Neural crest cell (in vitro differentiated cells): ENCODE results near the gene PSMG4. TPM values are rescaled to one million over a fixed set of nuclear protein-coding genes. Genes with fewer than 3 reads are reported as not detected.
A peak's percentile ranks its signal among the peaks of the same experiment; 100 is the strongest.

Experiments used
- DNase-seq: peaks from one replicate; pipeline ENCODE4 v3.0.0; 2021; ENCODE audit warnings: low read depth, mixed read lengths, low spot score
- H3K27ac Mint-ChIP-seq: one replicate; pipeline ENCODE4 v1.8.0; 2021; ENCODE audit warnings: mild to moderate bottlenecking, mixed read lengths; ENCODE audit not compliant: unreplicated experiment
- H3K27me3 Mint-ChIP-seq: 2 replicates; pipeline ENCODE4 v1.8.0; 2021; ENCODE audit warnings: low read depth, mild to moderate bottlenecking, mixed read lengths
- H3K36me3 Mint-ChIP-seq: 2 replicates; pipeline ENCODE4 v1.8.0; 2021; ENCODE audit warnings: low read depth, mild to moderate bottlenecking, mixed read lengths
- H3K4me1 Mint-ChIP-seq: 2 replicates; pipeline ENCODE4 v1.8.0; 2021; ENCODE audit warnings: mixed read lengths
- H3K4me3 Mint-ChIP-seq: one replicate; pipeline ENCODE4 v1.8.0; 2021; ENCODE audit warnings: mild to moderate bottlenecking, mixed read lengths
- H3K9me3 Mint-ChIP-seq: 2 replicates; pipeline ENCODE4 v1.8.0; 2021; ENCODE audit warnings: mixed read lengths
- CTCF ChIP-seq: fragments of 200-600 bp; sonication (generic); conservative IDR thresholded peaks from 2 replicates; pipeline ENCODE4 v1.5.0; 2021; ENCODE audit warnings: antibody characterized with exemption, mild to moderate bottlenecking
- total RNA-seq: library from RNA; stranded (reverse); gene quantifications from 2 replicates; pipeline ENCODE4 v1.2.1, GENCODE V29; 2021

Gene PSMG4
- total RNA-seq, 1 donor from 2014 or later, result 27.9 TPM

GRCh38 chr6:3273707-3274521 is 15.2 kb downstream of the PSMG4 start:
- Mint-ChIP-seq H3K27me3 (no peaks in the 10 kb centered on the region), H3K36me3 (peaks cover 21% of the 10 kb centered on the region), H3K9me3 (no peaks in the 10 kb centered on the region), H3K4me3 (no peak overlapping the region), H3K4me1 (peaks cover 5% of the 10 kb centered on the region), H3K27ac (peak overlapping the region; percentile 6)
- no peak for DNase-seq
- no peak for TF ChIP-seq CTCF

GRCh38 chr6:3276174-3277167 is 17.7 kb downstream of the PSMG4 start:
- Mint-ChIP-seq H3K27me3 (no peaks in the 10 kb centered on the region), H3K36me3 (peaks cover 14% of the 10 kb centered on the region), H3K4me1 (peaks cover 18% of the 10 kb centered on the region), H3K9me3 (no peaks in the 10 kb centered on the region), H3K4me3 (no peak overlapping the region), H3K27ac (peak overlapping the region; percentile 43)
- DNase-seq, result no peak
- TF ChIP-seq CTCF, result no peak

GRCh38 chr6:3277251-3277650 is 18.5 kb downstream of the PSMG4 start:
- Mint-ChIP-seq H3K27ac (peak overlapping the region; percentile 50), H3K9me3 (no peaks in the 10 kb centered on the region), H3K4me3 (no peak overlapping the region), H3K4me1 (peaks cover 26% of the 10 kb centered on the region), H3K36me3 (peaks cover 9% of the 10 kb centered on the region), H3K27me3 (no peaks in the 10 kb centered on the region)
- no peak for DNase-seq
- TF ChIP-seq CTCF, result no peak

- TF ChIP-seq CTCF, result no peak
- Mint-ChIP-seq H3K4me3 (no peak overlapping the region), H3K4me1 (peaks cover 33% of the 10 kb centered on the region), H3K9me3 (no peaks in the 10 kb centered on the region), H3K36me3 (peaks cover 9% of the 10 kb centered on the region), H3K27ac (peak overlapping the region; percentile 50), H3K27me3 (no peaks in the 10 kb centered on the region)
- no peak for DNase-seq
These were observed 19.2 kb downstream of the PSMG4 start for GRCh38 chr6:3277851-3278416.

- peak overlapping the region; percentile 42 for H3K4me3 Mint-ChIP-seq
- H3K4me1 Mint-ChIP-seq, result peaks cover 35% of the 10 kb centered on the region
- peaks cover 9% of the 10 kb centered on the region for H3K36me3 Mint-ChIP-seq
- no peak for TF ChIP-seq CTCF
- peak overlapping the region; percentile 12 for H3K27ac Mint-ChIP-seq
- H3K9me3 Mint-ChIP-seq, result no peaks in the 10 kb centered on the region
- DNase-seq, result no peak
- no peaks in the 10 kb centered on the region for H3K27me3 Mint-ChIP-seq
These were observed 19.9 kb downstream of the PSMG4 start for GRCh38 chr6:3278691-3279090.
